Astrocyte of the cerebellum (primary cell): ENCODE data around the gene FAM161B.

ENCODE experiments used
- DNase-seq: peaks from one replicate; pipeline ENCODE4 v3.0.0-alpha.2; 2011; ENCODE audit warnings: low read depth
- H3K4me3 ChIP-seq: 2 replicates; pipeline ENCODE4 v1.5.1; 2011; ENCODE audit warnings: mild to moderate bottlenecking, low read depth, low read length, moderate library complexity
- in situ Hi-C: cut with HindIII; loops from 2 replicates; pipeline ENCODE4 v1.10.0; 2017; ENCODE audit warnings: low sequenced_read_pairs
- TF ChIP-seq, protein P1 (sequence below): IDR thresholded peaks from 2 replicates; pipeline ENCODE4 v1.5.1; 2012; ENCODE audit warnings: low read length, low read depth, moderate library complexity, mild to moderate bottlenecking; ENCODE audit errors: missing control alignments

FAM161B gene

GRCh38 chr14:73887318-73887616 lies 62.6 kb downstream of the FAM161B start:
- in situ Hi-C loops, result no loop called here
- H3K4me3 ChIP-seq, result peak overlapping the region; percentile 89
- TF ChIP-seq, protein P1, sequence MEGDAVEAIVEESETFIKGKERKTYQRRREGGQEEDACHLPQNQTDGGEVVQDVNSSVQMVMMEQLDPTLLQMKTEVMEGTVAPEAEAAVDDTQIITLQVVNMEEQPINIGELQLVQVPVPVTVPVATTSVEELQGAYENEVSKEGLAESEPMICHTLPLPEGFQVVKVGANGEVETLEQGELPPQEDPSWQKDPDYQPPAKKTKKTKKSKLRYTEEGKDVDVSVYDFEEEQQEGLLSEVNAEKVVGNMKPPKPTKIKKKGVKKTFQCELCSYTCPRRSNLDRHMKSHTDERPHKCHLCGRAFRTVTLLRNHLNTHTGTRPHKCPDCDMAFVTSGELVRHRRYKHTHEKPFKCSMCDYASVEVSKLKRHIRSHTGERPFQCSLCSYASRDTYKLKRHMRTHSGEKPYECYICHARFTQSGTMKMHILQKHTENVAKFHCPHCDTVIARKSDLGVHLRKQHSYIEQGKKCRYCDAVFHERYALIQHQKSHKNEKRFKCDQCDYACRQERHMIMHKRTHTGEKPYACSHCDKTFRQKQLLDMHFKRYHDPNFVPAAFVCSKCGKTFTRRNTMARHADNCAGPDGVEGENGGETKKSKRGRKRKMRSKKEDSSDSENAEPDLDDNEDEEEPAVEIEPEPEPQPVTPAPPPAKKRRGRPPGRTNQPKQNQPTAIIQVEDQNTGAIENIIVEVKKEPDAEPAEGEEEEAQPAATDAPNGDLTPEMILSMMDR, result no peak
- DNase-seq, result no peak

DNA sequence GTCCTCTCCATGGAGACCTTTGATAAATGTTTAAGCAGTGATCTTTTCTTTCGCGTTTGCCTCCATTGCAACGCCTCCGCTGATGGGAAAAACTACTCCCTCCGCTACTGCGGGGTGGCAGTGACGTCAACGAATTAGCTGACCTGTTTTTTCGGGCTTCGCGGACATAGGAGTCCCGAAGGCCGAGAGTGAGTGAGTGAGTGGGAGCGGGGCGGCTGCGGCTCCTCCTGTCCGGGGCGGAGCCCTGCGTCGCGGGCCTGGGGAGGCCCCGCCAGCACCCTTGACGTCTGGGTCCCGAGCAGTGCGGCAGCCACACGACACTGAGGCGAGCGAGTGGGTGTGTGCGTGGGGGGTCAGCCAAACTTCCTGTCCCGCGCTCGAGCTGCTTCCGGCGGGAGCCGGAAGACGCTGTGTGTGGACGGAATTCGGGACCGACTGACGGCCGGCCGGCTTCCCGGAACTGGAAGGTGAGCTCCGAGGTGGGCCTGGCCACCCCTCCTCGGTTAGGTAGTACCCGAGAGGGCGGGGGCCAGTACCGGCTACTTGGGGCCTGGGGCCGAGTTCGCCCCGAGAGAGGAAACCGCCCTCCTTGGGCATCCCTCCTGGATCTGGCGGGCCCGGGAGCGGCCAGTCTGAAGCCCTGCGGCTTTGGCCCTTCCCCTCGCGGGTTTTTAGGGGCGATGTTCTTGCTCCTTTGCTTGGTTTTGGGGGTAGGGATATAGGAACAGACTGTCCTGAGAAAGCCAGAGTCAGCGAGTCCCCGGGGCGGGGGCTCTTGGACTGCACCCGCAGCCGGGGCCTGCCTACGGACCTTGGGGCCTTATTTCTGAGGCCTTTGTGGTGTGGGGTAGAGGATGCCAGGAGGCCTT lies 63.2 kb downstream of the FAM161B start, which contains the start of gene ZNF410:
Gene ZNF410 (plus strand): TSS at position 411 of the 869 bp plus-strand sequence. CDS start 5,317 bp downstream, outside the sequence.
- H3K4me3 ChIP-seq, result peak within 1 kb of the TSS; percentile 89
- peak; percentile 83 for DNase-seq
- in situ Hi-C loops, result no loop called here
- TF ChIP-seq, protein P1, result no peak

DNA sequence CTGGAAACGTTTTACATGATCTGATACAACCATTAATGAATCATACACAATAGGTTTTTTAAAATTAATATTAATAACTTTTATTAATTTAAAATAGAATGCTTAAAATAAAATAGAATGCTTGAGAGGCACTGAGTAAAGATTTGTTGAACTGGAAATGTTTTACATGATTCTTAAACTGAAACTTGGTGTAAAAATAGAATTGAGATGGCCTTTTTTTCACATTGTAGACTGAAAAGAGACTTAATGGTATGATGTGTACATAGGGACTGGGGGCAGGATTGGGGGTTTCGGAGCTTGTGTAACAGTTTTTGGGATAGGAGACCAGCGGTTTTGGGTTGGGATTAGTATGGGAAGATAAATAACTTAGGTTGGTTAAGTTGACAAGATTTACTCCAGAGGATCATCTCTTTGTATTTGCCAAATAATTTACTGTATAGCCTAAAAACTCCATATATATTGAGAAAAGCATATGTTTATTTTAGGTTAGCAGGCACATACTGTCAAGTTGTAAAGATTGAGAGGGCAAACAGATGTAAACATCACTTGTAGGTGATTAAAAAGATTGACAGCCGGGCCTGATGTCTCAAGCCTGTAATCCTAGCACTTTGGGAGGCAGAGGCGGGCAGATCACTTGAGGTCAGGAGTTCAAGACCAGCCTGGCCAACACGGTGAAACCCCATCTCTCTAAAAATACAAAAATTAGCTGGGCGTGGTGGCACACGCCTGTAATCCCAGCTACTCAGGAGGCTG lies 65.3 kb downstream of the FAM161B start:
- no peak overlapping the region for H3K4me3 ChIP-seq
- in situ Hi-C loops, result no loop called here
- TF ChIP-seq, protein P1, result no peak
- no peak for DNase-seq
